Effector memory CD4-positive, alpha-beta T cell (primary cell): ENCODE results near the gene AMOTL1.
"Not testable (repeated sequence)": the region's sequence is repeated elsewhere in the genome, so short reads cannot be mapped to it uniquely, and the experiment has no call there.

Experiments used
- DNase-seq, 3 donors: peaks; one replicate each; pipeline ENCODE4 v3.0.0-alpha.2; 2020
- H3K27ac ChIP-seq: 2 replicates; pipeline ENCODE4 v1.7.0; 2013; ENCODE audit warnings: mild to moderate bottlenecking, low read length, moderate library complexity; ENCODE audit not compliant: insufficient read depth, poor library complexity, severe bottlenecking
- H3K27me3 ChIP-seq: replicated peaks from 2 replicates; pipeline ENCODE4 v1.7.0; 2013; ENCODE audit warnings: mild to moderate bottlenecking, low read length; ENCODE audit not compliant: insufficient read depth, control insufficient read depth, poor library complexity, severe bottlenecking
- H3K36me3 ChIP-seq: 2 replicates; pipeline ENCODE4 v1.7.0; 2013; ENCODE audit warnings: mild to moderate bottlenecking, low read length, moderate library complexity; ENCODE audit not compliant: control insufficient read depth, insufficient read depth
- H3K4me1 ChIP-seq: 2 replicates; pipeline ENCODE4 v1.7.0; 2013; ENCODE audit warnings: low read length, mild to moderate bottlenecking; ENCODE audit not compliant: control insufficient read depth, insufficient read depth, poor library complexity, severe bottlenecking
- H3K4me3 ChIP-seq: 2 replicates; pipeline ENCODE4 v1.7.0; 2013; ENCODE audit warnings: low read length, low read depth, mild to moderate bottlenecking; ENCODE audit not compliant: insufficient read depth, poor library complexity, severe bottlenecking
- H3K9me3 ChIP-seq: 2 replicates; pipeline ENCODE4 v1.7.0; 2013; ENCODE audit warnings: mild to moderate bottlenecking, low read length, moderate library complexity; ENCODE audit not compliant: control insufficient read depth

Gene AMOTL1

DNA sequence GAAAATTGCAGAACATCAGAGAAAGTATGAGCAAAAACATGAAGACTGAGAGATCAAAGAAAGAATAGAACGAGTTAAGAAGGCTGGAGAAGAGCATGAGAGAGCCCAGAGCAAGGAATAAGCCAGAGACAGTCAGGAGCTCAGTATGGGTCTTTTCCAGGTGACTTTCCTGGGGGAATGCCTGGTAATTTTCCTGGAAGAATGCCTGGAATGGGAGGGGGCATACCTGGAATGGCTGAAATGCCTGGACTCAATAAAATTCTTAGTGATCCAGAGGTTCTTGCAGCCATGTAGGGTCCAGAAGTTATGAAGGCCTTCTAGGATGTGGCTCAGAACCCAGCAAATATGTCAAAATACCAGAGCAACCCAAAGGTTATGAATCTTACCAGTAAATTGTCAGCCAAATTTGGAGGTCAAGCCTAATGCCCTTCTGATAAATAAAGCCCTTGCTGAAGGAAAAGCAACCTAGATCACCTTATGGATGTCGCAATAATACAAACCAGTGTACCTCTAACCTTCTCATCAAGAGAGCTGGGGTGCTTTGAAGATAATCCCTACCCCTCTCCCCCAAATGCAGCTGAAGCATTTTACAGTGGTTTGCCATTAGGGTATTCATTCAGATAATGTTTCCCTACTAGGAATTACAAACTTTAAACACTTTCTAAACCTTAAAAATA, 145.7 kb downstream of the AMOTL1 start:
- not testable (repeated sequence) for DNase-seq, H3K4me1 ChIP-seq, H3K4me3 ChIP-seq, H3K27ac ChIP-seq, H3K9me3 ChIP-seq, H3K27me3 ChIP-seq, H3K36me3 ChIP-seq

DNA sequence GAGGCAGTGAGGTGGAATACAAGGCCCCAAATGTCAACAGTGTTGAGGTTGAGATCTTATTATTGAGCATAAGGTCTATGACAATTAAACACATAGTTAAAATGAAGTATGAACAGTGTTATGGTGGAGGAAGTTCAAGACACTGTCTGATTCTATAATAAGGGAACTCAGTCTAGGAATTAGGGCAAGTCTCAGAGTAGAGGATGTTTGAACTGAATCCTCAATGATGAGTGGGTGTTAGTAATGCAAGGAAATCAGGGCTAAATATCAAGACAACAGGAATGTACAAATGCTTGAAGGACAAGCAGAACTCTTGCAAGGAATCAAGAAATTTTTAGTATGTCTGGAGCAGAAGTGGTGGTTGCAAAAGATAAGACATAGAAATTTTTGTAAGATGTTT, 152.2 kb downstream of the AMOTL1 start:
- DNase-seq, result no peak
- Histone ChIP-seq H3K9me3 (no peaks in the 10 kb centered on the region), H3K36me3 (no peaks in the 10 kb centered on the region), H3K27ac (no peak overlapping the region), H3K27me3 (no peaks in the 10 kb centered on the region), H3K4me3 (no peak overlapping the region), H3K4me1 (no peaks in the 10 kb centered on the region)

DNA sequence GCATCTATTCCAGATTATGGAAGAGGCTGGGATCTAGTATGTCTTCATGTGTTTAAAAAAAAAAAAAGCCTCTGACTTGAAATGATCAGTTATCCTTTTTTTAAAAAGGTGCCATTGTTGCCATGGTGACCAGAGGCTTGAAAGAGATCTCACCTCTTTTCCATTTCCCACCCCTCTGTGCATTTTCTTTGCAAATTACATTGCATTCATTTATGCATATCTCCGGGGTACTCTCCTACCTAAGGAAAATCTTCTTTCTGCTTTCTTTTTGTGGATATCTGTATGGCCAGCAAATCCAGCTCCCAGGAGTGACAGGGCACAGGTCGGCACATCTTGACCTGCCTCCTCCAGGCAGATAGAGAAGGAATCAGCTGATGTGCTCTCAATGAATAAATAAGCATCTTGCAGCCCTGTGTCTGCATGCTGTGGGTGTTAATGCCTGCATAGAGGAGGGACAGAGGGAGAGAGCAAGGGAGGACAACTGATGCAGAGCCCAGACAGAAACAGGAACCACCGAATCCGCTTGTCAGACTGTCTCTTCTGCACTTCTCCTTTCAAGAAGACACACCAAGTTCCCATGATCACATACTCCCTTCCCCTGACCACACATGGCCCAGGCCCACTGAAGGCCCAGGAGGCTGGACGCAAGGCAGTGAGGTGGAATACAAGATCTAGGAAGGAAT, 154.3 kb downstream of the AMOTL1 start:
- H3K27ac ChIP-seq, result no peak overlapping the region
- H3K4me3 ChIP-seq, result no peak overlapping the region
- no peak for DNase-seq
- H3K9me3 ChIP-seq, result no peaks in the 10 kb centered on the region
- no peaks in the 10 kb centered on the region for H3K36me3 ChIP-seq
- peaks cover 11% of the 10 kb centered on the region for H3K4me1 ChIP-seq
- H3K27me3 ChIP-seq, result no peaks in the 10 kb centered on the region

DNA sequence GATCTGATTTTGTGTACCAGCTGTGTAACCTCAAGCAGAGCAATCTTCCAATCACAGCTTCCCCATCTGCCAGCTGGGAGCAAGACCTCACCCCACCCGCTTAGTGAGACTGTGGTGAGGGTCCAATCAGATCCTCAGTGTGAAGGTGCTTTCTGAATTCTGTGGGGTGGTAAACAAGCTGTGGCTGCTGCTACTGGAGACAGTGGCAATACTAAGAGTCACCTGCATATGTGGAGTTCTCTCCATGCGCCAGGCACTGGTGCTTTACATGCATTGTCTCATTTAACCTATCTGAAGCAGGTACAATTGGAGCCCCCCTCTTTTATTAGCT, 154.8 kb downstream of the AMOTL1 start:
- Histone ChIP-seq H3K4me3 (no peak overlapping the region), H3K27ac (no peak overlapping the region), H3K36me3 (no peaks in the 10 kb centered on the region), H3K27me3 (no peaks in the 10 kb centered on the region), H3K9me3 (no peaks in the 10 kb centered on the region), H3K4me1 (peaks cover 11% of the 10 kb centered on the region)
- DNase-seq, result no peak

DNA sequence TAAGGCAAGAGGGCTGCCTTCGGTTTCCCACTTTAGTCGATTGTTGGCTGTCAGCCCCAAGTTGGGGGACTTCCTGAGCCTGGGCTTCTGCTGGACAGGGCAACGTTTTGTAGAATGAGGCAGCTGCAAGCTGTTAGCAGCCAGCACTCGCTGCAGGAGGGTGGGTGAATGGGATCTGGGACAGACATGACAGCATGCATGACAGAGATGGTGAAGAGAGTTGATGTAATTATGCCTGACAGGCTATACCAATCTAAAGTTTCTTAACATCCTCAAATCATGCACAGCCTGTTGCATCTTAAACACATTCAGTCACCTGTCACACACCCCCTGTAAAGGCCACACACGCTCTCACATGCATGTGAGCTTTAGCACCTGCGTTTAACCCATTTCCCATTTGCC, 156.0 kb downstream of the AMOTL1 start:
- no peaks in the 10 kb centered on the region for H3K27me3 ChIP-seq
- peaks cover 11% of the 10 kb centered on the region for H3K4me1 ChIP-seq
- H3K4me3 ChIP-seq, result no peak overlapping the region
- H3K27ac ChIP-seq, result no peak overlapping the region
- no peak for DNase-seq
- H3K9me3 ChIP-seq, result no peaks in the 10 kb centered on the region
- no peaks in the 10 kb centered on the region for H3K36me3 ChIP-seq

DNA sequence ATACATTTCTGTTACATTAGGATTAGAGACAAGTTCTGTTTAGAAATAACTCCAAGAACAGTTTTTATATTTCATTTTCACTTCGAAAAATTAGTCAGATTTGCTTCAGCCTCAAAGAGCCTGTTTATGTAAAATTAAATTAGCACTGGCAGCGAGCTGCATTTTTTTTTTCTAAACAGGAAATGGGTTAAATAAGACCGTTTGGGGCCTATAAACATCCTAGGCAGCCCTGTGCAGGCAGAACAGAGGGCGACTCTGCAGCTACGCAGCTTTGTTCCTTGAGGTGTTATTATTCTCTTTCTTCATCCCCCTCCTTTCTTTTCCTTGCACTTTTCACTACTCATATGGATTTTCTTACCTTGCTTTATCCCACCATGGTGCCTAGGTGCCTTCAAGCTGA, 156.5 kb downstream of the AMOTL1 start:
- H3K27ac ChIP-seq, result no peak overlapping the region
- DNase-seq, result no peak
- no peak overlapping the region for H3K4me3 ChIP-seq
- H3K4me1 ChIP-seq, result peaks cover 11% of the 10 kb centered on the region
- H3K27me3 ChIP-seq, result no peaks in the 10 kb centered on the region
- no peaks in the 10 kb centered on the region for H3K9me3 ChIP-seq
- no peaks in the 10 kb centered on the region for H3K36me3 ChIP-seq

DNA sequence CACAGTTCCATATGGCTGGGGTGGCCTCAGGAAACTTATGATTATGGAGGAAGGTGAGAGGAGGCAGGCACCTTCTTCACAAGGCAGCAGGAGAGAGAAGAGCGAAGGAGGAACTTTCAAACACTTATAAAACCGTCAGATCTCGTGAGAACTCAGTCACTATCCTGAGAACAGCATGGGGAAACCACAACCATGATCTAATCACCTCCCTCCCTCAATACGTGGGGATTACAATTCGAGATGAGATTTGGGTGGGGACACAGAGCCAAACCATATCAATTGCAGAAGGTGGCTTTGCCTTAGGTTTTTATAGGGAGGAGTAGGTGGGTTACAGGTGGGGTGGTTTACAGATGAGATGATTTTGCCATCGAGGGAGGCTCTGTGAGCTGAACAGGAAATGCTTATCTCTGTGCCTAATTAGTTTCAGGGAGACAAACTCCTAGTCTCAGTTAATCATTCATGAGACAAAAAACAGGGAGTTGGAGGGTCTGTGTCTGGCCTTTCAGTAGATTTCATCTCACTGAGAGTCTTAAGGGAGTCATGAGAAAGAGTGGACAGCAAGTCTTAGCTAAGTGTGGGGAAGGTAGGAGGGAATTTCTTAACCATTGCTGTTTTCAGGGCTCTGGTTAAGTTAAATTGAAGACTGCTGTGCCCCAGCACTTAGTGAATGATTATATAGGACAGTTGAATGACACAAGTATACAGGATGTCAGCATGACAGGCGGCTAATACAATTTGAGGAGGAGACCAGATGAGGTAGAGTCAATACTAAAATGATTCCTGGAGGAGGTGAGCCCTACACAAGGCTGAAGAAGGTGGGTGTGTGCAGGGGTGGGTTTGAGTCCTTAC, 157.5 kb downstream of the AMOTL1 start:
- H3K27ac ChIP-seq, result no peak overlapping the region
- H3K9me3 ChIP-seq, result no peaks in the 10 kb centered on the region
- no peak overlapping the region for H3K4me3 ChIP-seq
- DNase-seq, result no peak
- no peaks in the 10 kb centered on the region for H3K27me3 ChIP-seq
- H3K36me3 ChIP-seq, result no peaks in the 10 kb centered on the region
- H3K4me1 ChIP-seq, result peaks cover 11% of the 10 kb centered on the region

DNA sequence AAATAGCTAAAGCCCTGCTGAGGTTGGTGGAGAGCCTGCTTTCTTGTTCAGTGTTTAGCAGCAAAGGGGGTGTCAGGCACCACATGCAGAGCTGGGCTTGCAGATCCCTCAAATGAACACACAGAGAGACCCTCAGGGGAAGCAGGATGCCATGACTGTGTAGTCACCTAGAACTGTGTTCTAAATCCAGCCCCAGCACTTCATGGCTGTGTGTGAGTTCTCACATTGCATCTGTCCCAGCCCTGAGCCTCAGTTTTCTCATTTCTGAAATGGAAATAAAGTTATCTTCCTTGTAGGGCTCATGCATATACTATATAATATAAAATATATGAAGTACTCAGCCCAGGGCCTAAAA, 158.1 kb downstream of the AMOTL1 start:
- Histone ChIP-seq H3K9me3 (no peaks in the 10 kb centered on the region), H3K4me1 (peaks cover 11% of the 10 kb centered on the region), H3K36me3 (no peaks in the 10 kb centered on the region), H3K27ac (no peak overlapping the region), H3K4me3 (no peak overlapping the region), H3K27me3 (no peaks in the 10 kb centered on the region)
- no peak for DNase-seq
